Mucosa of descending colon (tissue), 3 donors: ENCODE results near the gene LANCL2. TPM values are rescaled to one million over a fixed set of nuclear protein-coding genes. Genes with fewer than 3 reads are reported as not detected.

ENCODE experiments used
- ATAC-seq: fragments of 200-7000 bp; cut with Tn5 transposase; one replicate; pipeline ENCODE4 v1.9.1; 2020; ENCODE audit warnings: mild to moderate bottlenecking, moderate library complexity
- DNase-seq, 3 donors: peaks; one replicate each; pipeline ENCODE4 v3.0.0-alpha.2; 2020
- H3K36me3 ChIP-seq: fragments of 200-600 bp; one replicate; pipeline ENCODE4 v1.8.0; 2021; ENCODE audit warnings: low read depth, mild to moderate bottlenecking
- H3K4me1 ChIP-seq: fragments of 200-600 bp; one replicate; pipeline ENCODE4 v1.8.0; 2021; ENCODE audit warnings: low read depth, mild to moderate bottlenecking
- H3K4me3 ChIP-seq: fragments of 200-600 bp; one replicate; pipeline ENCODE4 v1.8.0; 2021; ENCODE audit warnings: mild to moderate bottlenecking
- H3K9me3 ChIP-seq: fragments of 200-600 bp; one replicate; pipeline ENCODE4 v1.8.0; 2021; ENCODE audit warnings: mild to moderate bottlenecking
- CTCF ChIP-seq: fragments of 200-600 bp; IDR thresholded peaks from one replicate; pipeline ENCODE4 v1.8.0; 2022; ENCODE audit warnings: antibody characterized with exemption, mild to moderate bottlenecking
- intact Hi-C, 2 donors: fragments of 100-400 bp; cut with DNase I in 1 of 2; cut with micrococcal nuclease in 1 of 2; formaldehyde crosslinking; loops; one replicate each; pipeline versions ENCODE4 v1.11.0 to v1.11.1; 2022; cut with DNase I, micrococcal nuclease
- total RNA-seq, 3 donors: library from RNA; stranded (reverse); fragmentation: NEBNext Ultra II Directional in 2 of 3; extraction: Animal tissue kit (Norgen Biotek cat#: 25700) in 2 of 3; gene quantifications; one replicate each; pipeline versions ENCODE4 v1.2.1 to v1.2.4, GENCODE V29; 2021 to 2023
- donor health status: DM: no; HTN: no; CAD: no; lungs with moderate emphysema.
- donor health status: DM: no; HTN: no; CAD: no.
- donor health status: DM: no; HTN: yes; CAD: no.

The LANCL2 gene
- total RNA-seq, 3 donors from 2014 or later: 15.3 to 18.0 (median 17.1) TPM

GRCh38 chr7:55472928-55473725, 108.0 kb downstream of the LANCL2 start:
- intact Hi-C loops: no loop called here

GRCh38 chr7:55473932-55474331, 108.8 kb downstream of the LANCL2 start:
- DNase-seq: no peak
- no peak overlapping the region for H3K4me3 ChIP-seq
- no peak for TF ChIP-seq CTCF

More at GRCh38 chr7:55472928-55473725, 108.0 kb downstream of the LANCL2 start:
- H3K36me3 ChIP-seq: no peaks in the 10 kb centered on the region
- peaks cover 3% of the 10 kb centered on the region for H3K4me1 ChIP-seq
- H3K9me3 ChIP-seq: no peaks in the 10 kb centered on the region
- H3K4me3 ChIP-seq: no peak overlapping the region
- DNase-seq (no peak), ATAC-seq (no peak)
- TF ChIP-seq CTCF: no peak

GRCh38 chr7:55474944-55475854, 110.1 kb downstream of the LANCL2 start:
- no peak overlapping the region for H3K4me3 ChIP-seq
- no peak for TF ChIP-seq CTCF
- no peaks in the 10 kb centered on the region for H3K36me3 ChIP-seq
- peak; percentile 40 for ATAC-seq
- no peaks in the 10 kb centered on the region for H3K4me1 ChIP-seq
- intact Hi-C loops: no loop called here
- H3K9me3 ChIP-seq: no peaks in the 10 kb centered on the region
- DNase-seq: no peak

More at GRCh38 chr7:55473932-55474331, 108.8 kb downstream of the LANCL2 start:
- no peaks in the 10 kb centered on the region for H3K9me3 ChIP-seq
- H3K36me3 ChIP-seq: no peaks in the 10 kb centered on the region
- intact Hi-C loops: no loop called here
- H3K4me1 ChIP-seq: peaks cover 3% of the 10 kb centered on the region
- ATAC-seq: no peak

- Histone ChIP-seq H3K36me3 (no peaks in the 10 kb centered on the region), H3K4me1 (no peaks in the 10 kb centered on the region), H3K9me3 (no peaks in the 10 kb centered on the region), H3K4me3 (no peak overlapping the region)
- TF ChIP-seq CTCF: no peak
- intact Hi-C loops: no loop called here
- ATAC-seq: no peak
- no peak for DNase-seq
These were observed 111.0 kb downstream of the LANCL2 start for GRCh38 chr7:55475855-55476803.
